Measurements from ENCODE around the gene ZSWIM8. TPM values are rescaled to one million over a fixed set of nuclear protein-coding genes. Genes with fewer than 3 reads are reported as not detected.

Gene ZSWIM8
- total and polyA plus RNA-seq, 2 experiments from 2014 or later: 20.5 to 30.4 TPM

- no peak for TF ChIP-seq ZNF462 (CRISPR knock-in tag; IDR thresholded peaks at IDR 0.05)
- no peak for TF ChIP-seq ZNF114 (CRISPR knock-in tag; IDR thresholded peaks at IDR 0.05)
- TF ChIP-seq POLR2AphosphoS5 (IDR thresholded peaks at IDR 0.05; ENCODE audit: low read depth): no peak
- no peak for TF ChIP-seq REST (IDR thresholded peaks at IDR 0.05; ENCODE audit: unreplicated experiment)
These were observed 43.0 kb upstream of the ZSWIM8 start (continued) for GRCh38 chr10:73742454-73742734.

- peaks cover 19% of the 10 kb centered on the region for H3K4me1 ChIP-seq (ENCODE audit: insufficient read depth)
- H3K79me2 ChIP-seq (replicated peaks; ENCODE audit: insufficient read depth): peaks cover 26% of the 10 kb centered on the region
- TF ChIP-seq JUNB (IDR thresholded peaks at IDR 0.05; ENCODE audit: unreplicated experiment): no peak
- TF ChIP-seq EZH2 (IDR thresholded peaks at IDR 0.05; ENCODE audit: low read depth, unreplicated experiment): no peak
- no peak for TF ChIP-seq CREB1 (CRISPR knock-in tag; IDR thresholded peaks at IDR 0.05; ENCODE audit: low read depth)
- no peak for TF ChIP-seq EZH2phosphoT487 (IDR thresholded peaks at IDR 0.05; ENCODE audit: unreplicated experiment)
- no peak for TF ChIP-seq CTCF (conservative IDR thresholded peaks at IDR 0.05; ENCODE audit: low read depth in 2 of 2)
These were observed 42.0 kb upstream of the ZSWIM8 start for GRCh38 chr10:73743327-73743904.

More at GRCh38 chr10:73743327-73743904, 42.0 kb upstream of the ZSWIM8 start:
- no peaks in the 10 kb centered on the region; the same call in 1 of the 2 replicates for H4K20me1 ChIP-seq (replicated peaks; ENCODE audit: insufficient read depth)
- ATAC-seq (no peak), DNase-seq (ENCODE audit: low spot score) (no peak)
- H3K27me3 ChIP-seq (ENCODE audit: insufficient read depth): no peaks in the 10 kb centered on the region
- peak overlapping the region; percentile 58 for H3K4me3 ChIP-seq
- 0 out of 2 replicates have a peak, but pooled peaks cover 4% of the 10 kb centered on the region for H3K36me3 ChIP-seq (ENCODE audit: insufficient read depth)
- H3K4me2 ChIP-seq: peak overlapping the region; percentile 74
- H3K4me3 Mint-ChIP-seq: peak overlapping the region; percentile 94
- H3F3A ChIP-seq (replicated peaks; ENCODE audit: low read depth): peaks cover 13% of the 10 kb centered on the region
- H3K27ac ChIP-seq (ENCODE audit: low read depth): peak overlapping the region; percentile 91
- no peaks in the 10 kb centered on the region for H3K9me2 ChIP-seq (ENCODE audit: insufficient read depth)
- no peaks in the 10 kb centered on the region for H3K9me3 Mint-ChIP-seq
- peaks cover 1% of the 10 kb centered on the region for H3K27me3 Mint-ChIP-seq (ENCODE audit: insufficient read depth, low read depth, poor library complexity)
- H3K27ac Mint-ChIP-seq: peak overlapping the region; percentile 99
- no peaks in the 10 kb centered on the region; the same call in 1 of the 3 replicates for H3K36me3 Mint-ChIP-seq (ENCODE audit: low read depth)
- H2AFZ ChIP-seq: no peak overlapping the region
- peaks cover 24% of the 10 kb centered on the region for H3K4me1 Mint-ChIP-seq

Measured in GM23338 (cell line).